ENCODE data around the gene ZNF487.
"Not testable (repeated sequence)": the region's sequence is repeated elsewhere in the genome, so short reads cannot be mapped to it uniquely, and the experiment has no call there.

ZNF487 gene

DNA sequence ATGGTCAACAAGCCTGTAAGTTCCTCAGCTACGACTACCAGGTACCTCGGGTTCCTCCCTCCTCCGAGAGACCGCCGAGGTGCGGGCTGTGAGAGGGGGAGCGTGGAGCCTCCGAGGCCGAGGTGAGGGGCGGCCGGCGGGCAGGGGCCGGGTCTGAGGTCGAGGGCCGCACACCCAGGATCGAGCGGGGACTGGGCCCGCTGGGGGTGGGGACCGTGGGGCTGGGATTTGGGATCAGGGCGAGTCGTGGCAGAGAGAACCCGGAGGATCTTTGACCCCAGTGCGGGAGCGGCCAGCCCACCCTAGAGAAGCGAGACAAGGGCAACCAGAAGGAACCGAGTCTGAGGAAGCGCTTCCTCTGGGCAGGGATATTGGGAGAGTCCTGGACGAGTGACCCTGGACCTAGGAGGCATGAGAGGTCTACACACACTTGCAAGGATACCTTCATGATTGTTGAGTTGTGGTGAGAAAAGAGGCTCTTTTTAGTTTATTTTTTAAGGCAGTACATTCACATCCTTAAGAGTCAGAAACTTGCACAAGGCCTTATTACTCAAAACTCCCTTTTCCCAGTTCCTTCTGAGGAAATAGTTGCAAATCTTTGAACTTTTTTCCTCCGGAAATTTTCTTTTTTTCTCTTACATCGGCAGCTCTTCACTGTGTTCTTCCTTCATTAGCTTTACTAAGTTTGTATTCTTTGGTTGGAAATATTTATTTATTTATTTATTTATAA, 395 bp downstream of the ZNF487 start:
- DNase-seq (ENCODE audit: low spot score): no peak

DNA sequence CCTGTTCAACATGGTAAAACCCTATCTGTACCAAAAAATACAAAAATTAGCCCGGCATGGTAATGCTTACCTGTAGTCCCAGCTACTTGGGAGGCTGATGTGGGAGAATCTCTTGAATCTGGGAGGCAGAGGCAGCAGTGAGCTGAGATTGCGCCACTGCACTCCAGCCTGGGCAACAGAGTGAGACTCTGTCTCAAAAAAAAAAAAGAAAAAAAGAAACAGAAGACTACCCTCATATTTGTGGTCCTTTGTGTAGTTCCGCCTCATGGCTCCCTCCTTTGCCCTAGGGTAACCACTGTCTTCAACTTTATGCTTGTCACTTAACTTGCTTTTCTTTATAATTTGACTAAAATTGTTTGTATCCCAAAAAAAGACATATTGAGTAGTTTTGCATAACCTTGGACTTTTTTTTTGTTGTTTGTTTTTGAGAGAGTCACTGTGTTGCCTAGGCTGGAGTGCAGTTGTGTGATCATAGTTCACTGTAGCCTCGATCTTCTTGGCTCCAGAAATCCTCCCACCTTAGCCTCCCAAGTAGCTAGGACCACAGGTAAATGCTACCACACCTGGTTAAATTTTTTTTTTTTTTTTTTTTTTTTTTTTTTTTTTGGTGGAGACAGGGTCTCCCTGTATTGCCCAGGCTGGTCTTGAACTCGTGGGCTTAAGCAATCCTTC, 3.7 kb downstream of the ZNF487 start:
- DNase-seq (ENCODE audit: low spot score): no peak

DNA sequence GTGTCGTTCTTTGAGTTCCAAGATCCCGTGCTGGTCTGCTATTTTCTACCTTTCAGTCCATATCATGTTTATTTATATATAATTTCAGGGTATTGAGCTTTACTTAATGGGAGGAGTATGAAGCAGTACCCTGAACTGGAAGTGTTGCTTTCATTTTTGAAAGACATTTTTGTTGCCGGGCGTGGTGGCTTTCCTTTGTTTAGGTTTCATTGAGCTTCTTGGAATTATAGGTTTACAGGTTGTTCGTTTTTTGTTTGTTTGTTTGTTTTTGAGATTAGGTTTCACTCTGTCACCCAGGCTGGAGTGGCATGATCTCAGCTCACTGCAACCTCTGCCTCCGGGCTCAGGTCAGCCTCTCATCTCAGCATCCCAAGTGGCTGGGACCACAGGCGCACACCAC, 7.4 kb downstream of the ZNF487 start:
- no peak for DNase-seq (ENCODE audit: low spot score)

DNA sequence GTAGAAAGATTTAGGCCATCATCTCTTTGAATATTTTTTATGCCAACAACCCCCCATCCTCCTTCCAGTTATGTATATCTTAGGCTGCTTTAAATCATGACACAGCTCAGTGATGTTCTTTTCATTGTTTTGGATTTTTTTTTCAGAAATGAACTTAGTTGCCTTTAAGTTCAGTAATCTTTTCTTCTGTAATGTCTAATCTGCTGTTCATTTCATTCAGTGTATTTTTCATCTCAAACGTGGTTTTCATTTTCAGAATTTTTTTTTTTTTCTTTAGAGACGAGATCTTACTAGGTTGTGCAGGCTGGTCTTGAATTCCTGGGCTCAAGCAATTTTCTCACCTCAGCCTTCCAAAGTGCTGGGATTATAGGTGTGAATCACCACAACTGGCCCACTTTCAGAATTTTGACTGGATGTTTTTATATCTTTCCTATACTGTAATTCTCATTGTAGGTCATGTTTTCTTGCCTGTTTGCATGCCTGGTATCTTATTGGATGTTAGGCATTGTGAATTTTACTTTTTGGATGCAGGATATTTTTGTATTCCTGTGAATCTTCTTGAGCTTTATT, 8.1 kb downstream of the ZNF487 start:
- DNase-seq (ENCODE audit: low spot score): no peak

DNA sequence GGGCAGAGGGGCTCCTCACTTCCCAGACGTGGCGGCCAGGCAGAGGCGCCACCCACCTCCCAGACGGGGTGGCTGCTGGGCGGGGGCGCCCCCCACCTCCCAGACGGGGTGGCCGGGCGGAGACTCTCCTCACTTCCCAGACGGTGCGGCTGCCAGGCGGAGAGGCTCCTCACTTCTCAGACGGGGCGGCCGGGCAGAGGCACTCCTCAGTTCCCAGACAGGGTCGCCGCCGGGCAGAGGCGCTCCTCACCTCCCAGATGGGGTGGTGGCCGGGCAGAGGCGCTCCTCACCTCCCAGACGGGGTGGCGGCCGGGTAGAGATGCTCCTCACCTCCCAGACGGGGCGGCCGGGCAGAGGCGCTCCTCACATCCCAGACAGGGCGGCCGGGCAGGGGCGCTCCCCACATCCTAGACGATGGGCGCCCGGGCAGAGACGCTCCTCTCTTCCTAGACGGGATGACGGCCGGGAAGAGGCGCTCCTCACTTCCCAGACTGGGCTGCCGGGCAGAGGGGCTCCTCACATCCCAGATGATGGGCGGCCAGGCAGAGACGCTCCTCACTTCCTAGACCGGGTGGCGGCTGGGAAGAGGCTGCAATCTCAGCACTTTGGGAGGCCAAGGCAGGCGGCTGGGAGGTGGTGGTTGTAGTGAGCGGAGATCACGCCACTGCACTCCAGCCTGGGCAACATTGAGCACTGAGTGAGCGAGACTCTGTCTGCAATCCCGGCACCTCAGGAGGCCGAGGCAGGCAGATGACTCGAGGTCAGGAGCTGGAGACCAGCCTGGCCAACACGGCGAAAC, 9.5 kb downstream of the ZNF487 start:
- DNase-seq (ENCODE audit: low spot score): not testable (repeated sequence)

DNA sequence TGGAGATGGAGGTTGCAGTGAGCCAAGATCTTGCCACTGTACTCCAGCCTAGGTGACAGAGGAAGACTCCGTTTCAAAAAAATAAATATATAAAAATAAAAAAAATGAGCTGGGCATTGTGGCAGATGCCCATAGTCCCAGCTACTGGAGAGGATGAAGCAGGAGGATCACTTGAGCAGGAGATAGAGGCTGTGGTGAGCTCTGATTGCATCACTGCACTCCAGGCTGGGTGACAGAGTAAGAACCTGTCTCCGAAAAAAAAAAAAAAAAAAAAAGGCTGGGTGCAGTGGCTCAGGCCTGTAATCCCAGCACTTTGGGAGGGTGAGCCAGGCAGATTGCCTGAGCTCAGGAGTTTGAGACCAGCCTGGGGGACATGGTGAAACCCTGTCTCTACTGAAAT, 11.8 kb downstream of the ZNF487 start:
- no peak for DNase-seq (ENCODE audit: low spot score)

DNA sequence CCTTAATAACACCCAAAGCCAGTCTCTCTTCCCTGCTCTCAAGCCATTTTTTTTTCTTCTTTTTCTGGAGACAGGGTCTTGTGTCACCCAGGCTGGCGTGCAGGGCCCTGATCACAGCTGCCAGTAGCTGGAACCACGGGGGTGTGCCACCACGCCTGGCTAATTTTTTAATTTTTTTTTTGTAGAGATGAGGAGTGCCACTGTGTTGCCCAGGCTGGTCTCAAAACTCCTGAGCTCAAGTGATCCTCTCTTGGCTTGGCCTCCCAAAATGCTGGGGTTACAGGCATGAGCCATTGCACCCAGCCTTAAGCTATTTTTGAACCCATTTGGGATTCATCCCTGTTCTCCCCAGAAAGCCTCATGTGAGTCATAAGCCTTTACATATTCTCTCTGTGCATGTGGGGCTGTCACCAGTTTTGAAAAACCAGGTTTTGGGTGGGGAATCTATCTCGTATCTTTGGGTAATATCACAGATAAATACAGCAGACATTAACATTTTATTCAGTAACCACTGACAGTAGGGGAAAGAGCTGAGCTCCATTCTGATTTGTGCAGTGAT, 15.5 kb downstream of the ZNF487 start:
- DNase-seq (ENCODE audit: low spot score): no peak

DNA sequence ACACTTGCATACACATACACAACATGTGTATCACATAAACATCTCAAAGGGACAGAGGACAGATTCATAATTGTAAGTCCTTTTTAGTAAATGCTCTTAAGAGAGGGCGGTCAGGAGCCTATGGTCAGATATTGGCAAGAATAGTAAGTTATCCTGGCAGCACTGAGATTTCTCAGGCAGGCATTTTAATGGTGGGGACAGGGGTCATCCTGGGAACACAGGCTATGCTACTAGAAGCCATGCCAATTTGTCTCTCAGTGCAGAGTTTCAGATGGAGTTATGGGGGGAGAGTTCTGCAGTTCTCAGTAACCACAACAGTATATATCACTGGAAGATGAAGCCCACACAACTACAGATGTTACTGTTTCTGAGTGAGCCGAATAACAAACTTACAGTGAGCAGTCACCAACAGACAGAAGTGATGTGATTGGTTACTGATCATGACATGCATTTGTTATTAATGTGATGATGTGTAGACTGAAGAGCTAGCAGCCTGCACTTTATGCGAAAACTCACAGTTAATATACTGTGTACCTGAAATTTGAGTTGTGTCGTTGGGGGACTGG, 16.4 kb downstream of the ZNF487 start:
- DNase-seq (ENCODE audit: low spot score): no peak

DNA sequence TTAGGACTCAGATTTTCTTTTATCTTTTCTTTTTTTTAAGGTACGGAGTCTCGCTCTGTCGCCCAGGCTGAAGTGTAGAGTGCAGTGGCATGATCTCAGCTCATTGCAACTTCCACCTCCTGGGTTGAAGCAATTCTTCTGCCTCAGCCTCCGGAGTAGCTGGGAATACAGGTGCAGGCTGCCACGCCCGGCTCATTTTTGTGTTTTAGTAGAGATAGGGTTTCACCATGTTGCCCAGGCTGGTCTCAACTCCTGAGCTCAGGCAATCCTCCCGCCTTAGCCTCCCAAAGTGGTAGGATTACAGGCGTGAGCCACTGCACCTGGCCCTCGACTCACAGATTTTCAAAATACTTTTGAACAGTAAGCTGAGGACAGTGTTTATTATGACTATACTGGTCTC, 17.1 kb downstream of the ZNF487 start:
- not testable (repeated sequence) for DNase-seq (ENCODE audit: low spot score)

DNA sequence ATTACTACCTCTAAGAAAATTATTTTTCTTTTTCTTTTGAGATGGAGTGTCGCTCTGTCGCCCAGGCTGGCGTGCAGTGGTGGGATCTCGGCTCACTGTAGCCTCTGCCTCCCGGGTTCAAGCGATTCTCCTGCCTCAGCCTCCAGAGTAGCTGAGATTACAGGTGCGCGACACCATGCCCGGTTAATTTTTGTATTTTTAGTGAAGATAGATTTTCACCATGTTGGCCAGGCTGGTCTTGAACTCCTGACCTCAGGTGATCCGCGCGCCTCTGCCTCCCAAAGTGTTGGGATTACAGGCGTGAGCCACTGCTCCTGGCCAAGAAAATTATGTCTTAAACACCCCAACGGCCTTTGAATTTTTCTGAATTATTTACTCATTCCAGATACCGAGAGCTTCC, 19.6 kb downstream of the ZNF487 start:
- DNase-seq (ENCODE audit: low spot score): not testable (repeated sequence)

DNA sequence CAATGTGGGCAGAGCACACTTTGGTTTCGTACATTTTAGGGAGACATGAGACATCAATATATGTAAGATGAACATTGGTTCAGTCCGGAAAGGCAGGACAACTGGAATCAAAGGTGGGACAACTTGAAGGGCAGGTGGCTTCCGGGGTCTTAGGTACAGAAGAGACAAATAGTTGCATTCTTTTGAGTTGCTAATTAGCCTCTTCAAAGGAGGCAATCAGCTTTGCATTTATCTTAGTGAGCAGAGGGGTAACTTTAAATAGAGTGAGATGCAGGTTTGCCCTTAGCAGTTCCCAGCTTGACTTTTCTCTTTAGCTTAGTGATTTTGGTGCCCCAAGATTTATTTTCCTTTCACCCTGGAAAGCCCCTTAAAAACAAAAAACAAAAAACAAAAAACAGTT, 21.3 kb downstream of the ZNF487 start:
- no peak for DNase-seq (ENCODE audit: low spot score)

DNA sequence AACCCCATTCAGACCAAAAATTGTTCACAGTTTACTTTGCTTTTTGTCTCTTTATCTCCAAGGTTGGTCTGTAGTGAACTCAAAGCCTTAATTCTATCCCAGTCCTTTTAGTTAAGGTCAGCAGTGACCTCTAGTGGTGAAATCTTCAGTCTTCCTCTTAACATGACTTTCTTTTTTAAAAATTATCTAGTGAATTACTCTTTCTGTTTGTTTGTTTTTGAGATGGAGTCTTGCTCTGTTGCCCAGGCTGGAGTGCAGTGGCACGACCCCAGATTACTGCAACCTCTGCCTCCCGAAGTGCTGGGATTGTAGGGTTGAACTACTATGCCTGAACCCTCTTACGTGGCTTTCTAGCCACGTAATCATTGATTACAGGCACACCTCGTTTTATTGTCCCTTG, 25.0 kb downstream of the ZNF487 start:
- DNase-seq (ENCODE audit: low spot score): peak; percentile 57

DNA sequence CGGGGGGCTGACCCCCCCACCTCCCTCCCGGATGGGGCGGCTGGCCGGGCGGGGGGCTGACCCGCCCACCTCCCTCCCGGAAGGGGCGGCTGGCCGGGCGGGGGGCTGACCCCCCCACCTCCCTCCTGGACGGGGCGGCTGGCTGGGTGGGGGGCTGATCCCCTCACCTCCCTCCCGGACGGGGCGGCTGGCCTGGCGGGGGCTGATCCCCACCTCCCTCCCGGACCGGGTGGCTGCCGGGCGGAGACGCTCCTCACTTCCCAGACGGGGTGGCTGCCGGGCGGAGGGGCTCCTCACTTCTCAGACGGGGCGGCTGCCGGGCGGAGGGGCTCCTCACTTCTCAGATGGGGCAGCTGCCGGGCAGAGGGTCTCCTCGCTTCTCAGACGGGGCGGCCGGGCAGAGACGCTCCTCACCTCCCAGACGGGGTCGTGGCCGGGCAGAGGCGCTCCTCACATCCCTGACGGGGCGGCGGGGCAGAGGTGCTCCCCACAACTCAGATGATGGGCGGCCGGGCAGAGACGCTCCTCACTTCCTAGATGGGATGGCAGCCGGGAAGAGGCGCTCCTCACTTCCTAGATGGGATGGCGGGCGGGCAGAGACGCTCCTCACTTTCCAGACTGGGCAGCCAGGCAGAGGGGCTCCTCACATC, 28.3 kb downstream of the ZNF487 start:
- DNase-seq (ENCODE audit: low spot score): not testable (repeated sequence)

DNA sequence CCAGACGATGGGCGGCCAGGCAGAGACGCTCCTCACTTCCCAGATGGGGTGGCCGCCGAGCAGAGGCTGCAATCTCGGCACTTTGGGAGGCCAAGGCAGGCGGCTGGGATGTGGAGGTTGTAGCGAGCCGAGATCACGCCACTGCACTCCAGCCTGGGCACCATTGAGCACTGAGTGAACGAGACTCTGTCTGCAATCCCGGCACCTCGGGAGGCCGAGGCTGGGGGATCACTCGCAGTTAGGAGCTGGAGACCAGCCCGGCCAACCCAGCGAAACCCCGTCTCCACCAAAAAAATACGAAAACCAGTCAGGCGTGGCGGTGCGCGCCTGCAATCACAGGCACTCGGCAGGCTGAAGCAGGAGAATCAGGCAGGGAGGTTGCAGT, 28.8 kb downstream of the ZNF487 start:
- DNase-seq (ENCODE audit: low spot score): not testable (repeated sequence)

DNA sequence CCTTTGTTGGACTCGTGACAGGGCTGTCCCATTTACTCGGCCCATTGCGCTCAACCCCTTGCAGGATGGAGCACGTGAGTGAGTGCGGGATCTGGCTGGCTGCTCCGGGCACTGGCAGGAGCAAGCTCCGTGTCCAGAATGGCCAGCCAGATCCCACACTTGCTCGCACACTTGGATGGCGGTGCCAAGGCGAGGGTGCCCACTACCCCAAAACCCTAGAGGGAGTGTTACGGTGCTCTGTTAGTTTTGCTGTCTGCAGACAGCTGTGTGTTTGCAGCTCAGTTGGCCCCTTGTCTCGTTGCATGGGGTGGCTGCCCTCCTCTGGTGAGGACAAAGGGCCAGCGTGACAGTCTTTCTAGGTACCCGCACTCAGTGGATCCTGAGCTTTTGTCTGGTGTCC, 34.2 kb downstream of the ZNF487 start:
- DNase-seq (ENCODE audit: low spot score): no peak

DNA sequence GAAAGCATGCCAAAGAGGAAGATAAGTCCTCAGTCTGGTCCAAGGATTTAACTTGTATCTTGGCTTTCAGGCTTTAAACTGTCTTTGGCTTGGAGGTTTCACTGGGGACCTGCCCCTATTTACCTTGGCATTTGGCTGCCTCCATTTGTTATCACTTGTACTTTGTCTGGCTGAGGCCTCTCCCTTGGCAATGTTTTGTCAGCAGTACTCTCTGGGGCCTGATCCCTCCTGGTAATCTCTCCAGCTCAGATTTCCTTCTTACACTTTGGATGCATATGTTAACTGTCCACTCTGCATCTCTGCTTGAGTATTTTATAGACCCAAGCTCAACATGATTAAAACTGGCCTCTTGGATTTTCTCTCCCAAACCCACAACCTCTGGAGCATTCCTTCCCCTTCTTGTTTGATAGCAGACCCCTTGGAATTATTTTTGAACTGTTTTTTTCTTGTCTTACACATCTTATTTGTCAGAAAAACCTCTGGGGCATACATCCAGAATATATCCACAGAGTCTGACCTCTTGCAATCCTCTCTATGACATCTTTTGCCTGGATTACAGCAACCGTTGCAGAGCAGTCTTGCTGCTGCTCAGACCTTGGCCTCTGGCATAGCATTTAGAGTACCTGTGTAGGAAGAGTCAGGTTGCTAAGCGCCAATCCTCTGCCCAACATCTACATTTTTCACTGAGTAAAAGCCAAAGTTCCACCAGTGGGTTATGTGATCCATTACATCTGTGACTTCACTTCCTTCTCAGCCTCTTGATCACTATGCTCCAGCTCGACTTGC, 35.2 kb downstream of the ZNF487 start:
- no peak for DNase-seq (ENCODE audit: low spot score)

DNA sequence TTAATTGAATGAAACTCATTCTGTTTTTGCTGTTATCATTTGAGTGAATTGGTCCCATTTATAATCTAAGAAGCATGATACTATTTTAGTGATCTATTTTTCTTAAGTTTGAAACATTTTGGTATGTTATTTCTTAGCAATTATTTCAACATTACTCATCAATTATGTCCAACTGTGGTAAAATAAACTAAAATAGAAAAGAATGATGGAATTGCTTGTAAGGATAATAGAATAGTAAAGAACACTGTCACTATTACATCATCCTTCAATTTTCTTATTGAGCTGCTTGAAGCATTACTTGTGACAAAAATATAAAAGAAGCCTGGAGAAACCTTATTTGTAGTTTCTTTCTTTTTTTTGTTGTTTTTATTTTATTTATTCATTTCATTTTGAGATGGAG, 42.4 kb downstream of the ZNF487 start:
- no peak for DNase-seq (ENCODE audit: low spot score)

DNA sequence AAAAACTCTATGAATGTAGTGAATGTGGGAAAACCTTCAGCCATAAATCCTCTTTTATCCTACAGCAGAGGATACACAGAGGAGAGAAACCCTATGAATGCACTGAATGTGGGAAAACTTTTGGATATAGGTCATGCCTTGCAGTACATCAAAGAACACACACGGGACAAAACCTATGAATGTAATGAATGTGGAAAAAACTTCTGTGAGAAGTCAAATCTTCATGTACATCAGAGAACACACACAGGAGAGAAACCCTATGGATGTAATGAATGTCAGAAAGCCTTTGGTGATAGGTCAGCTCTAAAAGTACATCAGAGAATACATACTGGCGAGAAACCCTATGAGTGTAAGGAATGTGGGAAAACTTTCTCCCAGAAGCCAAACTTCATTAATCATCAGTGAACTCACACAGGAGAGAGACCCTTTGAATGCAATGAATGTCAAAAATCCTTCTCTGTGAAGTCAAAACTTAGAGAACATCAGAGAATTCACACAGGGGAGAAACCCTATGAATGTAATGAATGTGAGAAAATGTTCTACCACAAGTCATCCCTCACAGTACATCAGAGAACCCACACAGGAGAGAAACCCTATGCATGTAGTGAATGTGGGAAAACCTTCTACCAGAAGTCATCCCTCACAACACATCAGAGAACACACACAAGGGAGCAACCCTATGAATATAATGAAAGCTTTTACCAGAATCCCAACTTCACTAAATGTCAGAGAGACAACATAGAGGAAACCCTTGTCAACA, 45.6 kb downstream of the ZNF487 start:
- no peak for DNase-seq (ENCODE audit: low spot score)

DNA sequence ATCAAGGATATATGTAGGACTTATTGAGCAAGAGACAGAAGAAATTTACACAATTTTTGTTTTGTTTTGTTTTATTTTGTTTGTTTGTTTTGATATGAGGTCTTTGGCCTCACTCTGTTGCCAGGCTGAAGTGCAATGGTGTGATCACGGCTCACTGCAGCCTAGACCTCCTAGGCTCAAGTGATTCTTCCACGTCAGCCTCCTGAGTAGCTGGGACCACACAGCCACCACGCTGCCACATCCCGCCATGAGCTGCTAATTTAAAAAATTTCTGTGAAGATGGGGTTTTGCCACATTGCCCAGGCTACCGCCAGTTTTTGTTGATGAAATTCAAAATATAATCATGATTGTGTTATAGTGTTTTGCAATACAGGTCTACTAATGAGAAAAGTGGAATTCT, 54.9 kb downstream of the ZNF487 start:
- DNase-seq (ENCODE audit: low spot score): no peak

DNA sequence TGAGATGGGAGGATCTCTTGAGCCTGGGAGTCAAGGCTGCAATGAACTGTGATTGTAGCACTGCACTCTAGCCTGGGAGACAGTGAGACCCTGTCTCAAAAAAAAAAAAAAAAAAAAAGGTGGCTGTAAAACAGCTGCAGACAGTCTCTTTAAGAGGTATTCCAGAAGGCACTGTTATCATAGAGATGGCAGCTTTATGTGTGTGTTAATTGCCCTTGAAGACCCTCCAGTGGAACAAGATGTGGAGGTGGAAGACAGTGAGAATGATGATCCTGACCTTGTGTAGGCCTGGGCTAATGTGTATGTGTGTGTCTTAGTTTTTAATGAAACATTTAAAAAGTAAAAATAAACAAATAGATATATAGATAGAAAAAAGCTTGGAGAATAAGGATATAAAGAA, 66.0 kb downstream of the ZNF487 start:
- no peak for DNase-seq (ENCODE audit: low spot score)

Measured in germinal center (tissue), 1 donor.